Mesenchymal stem cell (in vitro differentiated cells and primary cell): ENCODE results near the gene STX1A.

Experiments used
- DNase-seq: peaks from one replicate; pipeline ENCODE4 v3.0.0-alpha.2; 2013
- H2AFZ ChIP-seq: one replicate; pipeline ENCODE4 v1.6.1; 2013; ENCODE audit warnings: low read depth, mild to moderate bottlenecking, control low read depth, inconsistent platforms, low read length, moderate library complexity
- H2AK5ac ChIP-seq: 2 replicates; pipeline ENCODE4 v1.6.1; 2013; ENCODE audit warnings: low read length, moderate library complexity, mild to moderate bottlenecking, inconsistent platforms; ENCODE audit not compliant: severe bottlenecking
- H2BK120ac ChIP-seq: one replicate; pipeline ENCODE4 v1.6.1; 2013; ENCODE audit warnings: low read depth, mild to moderate bottlenecking, inconsistent platforms, low read length, moderate library complexity
- H2BK12ac ChIP-seq, 2 experiments: one replicate each; pipeline ENCODE4 v1.6.1; 2013; ENCODE audit warnings: inconsistent platforms in 2 of 2, low read length in 2 of 2, mild to moderate bottlenecking in 2 of 2, moderate library complexity in 2 of 2, control low read depth in 1 of 2
- H2BK15ac ChIP-seq: one replicate; pipeline ENCODE4 v1.6.1; 2013; ENCODE audit warnings: mild to moderate bottlenecking, low read depth, inconsistent platforms; ENCODE audit not compliant: poor library complexity, severe bottlenecking
- H2BK5ac ChIP-seq: 2 replicates; pipeline ENCODE4 v1.6.1; 2013; ENCODE audit warnings: low read depth, mild to moderate bottlenecking, low read length, control low read depth, inconsistent platforms; ENCODE audit not compliant: poor library complexity, severe bottlenecking
- H3K14ac ChIP-seq, 2 experiments: one replicate each; pipeline ENCODE4 v1.6.1; 2013; ENCODE audit warnings: inconsistent platforms in 2 of 2, low read length in 2 of 2, control low read depth in 1 of 2, mild to moderate bottlenecking in 1 of 2, moderate library complexity in 1 of 2
- H3K18ac ChIP-seq, 2 experiments: one replicate each; pipeline ENCODE4 v1.6.1; 2013; ENCODE audit warnings: inconsistent platforms in 2 of 2, low read length in 2 of 2, control low read depth in 1 of 2, low read depth in 1 of 2, mild to moderate bottlenecking in 1 of 2
- H3K23ac ChIP-seq, 2 experiments: one replicate each; pipeline ENCODE4 v1.6.1; 2013; ENCODE audit warnings: inconsistent platforms in 2 of 2, low read length in 2 of 2, mild to moderate bottlenecking in 2 of 2, moderate library complexity in 2 of 2, control low read depth in 1 of 2
- H3K27ac ChIP-seq: 2 replicates; pipeline ENCODE4 v1.5.1; 2013; ENCODE audit warnings: mild to moderate bottlenecking, moderate library complexity, low read length, control low read depth, inconsistent platforms; ENCODE audit not compliant: poor library complexity, severe bottlenecking
- H3K27me3 ChIP-seq, 2 experiments: 2 replicates each; pipeline versions ENCODE4 v1.6.1 to v1.7.0; 2013; ENCODE audit warnings: low read length in 2 of 2, mild to moderate bottlenecking in 2 of 2, moderate library complexity in 2 of 2, control low read depth in 1 of 2, inconsistent platforms in 1 of 2; ENCODE audit not compliant: control insufficient read depth in 1 of 2, insufficient read depth in 1 of 2
- H3K36me3 ChIP-seq, 2 experiments: 2 replicates each; pipeline versions ENCODE4 v1.6.1 to v1.7.0; 2013; ENCODE audit warnings: low read length in 2 of 2, control low read depth in 1 of 2, inconsistent platforms in 1 of 2, low read depth in 1 of 2, mild to moderate bottlenecking in 1 of 2; ENCODE audit not compliant: insufficient read depth in 2 of 2, control insufficient read depth in 1 of 2
- H3K4ac ChIP-seq, 2 experiments: one replicate each; pipeline ENCODE4 v1.6.1; 2013; ENCODE audit warnings: inconsistent platforms in 2 of 2, low read length in 2 of 2, mild to moderate bottlenecking in 2 of 2, moderate library complexity in 2 of 2, control low read depth in 1 of 2, low read depth in 1 of 2
- H3K4me1 ChIP-seq: 2 replicates; pipeline ENCODE4 v1.6.1; 2013; ENCODE audit warnings: low read depth, low read length, control low read depth; ENCODE audit not compliant: control insufficient read depth, insufficient read depth
- H3K4me2 ChIP-seq: 2 replicates; pipeline ENCODE4 v1.6.1; 2013; ENCODE audit warnings: low read length, mild to moderate bottlenecking, inconsistent platforms; ENCODE audit not compliant: poor library complexity, severe bottlenecking
- H3K4me3 ChIP-seq, 2 experiments: 2 replicates each; pipeline versions ENCODE4 v1.5.1 to v1.7.0; 2013; ENCODE audit warnings: low read length in 2 of 2, mild to moderate bottlenecking in 2 of 2, control low read depth in 1 of 2, low read depth in 1 of 2; ENCODE audit not compliant: insufficient read depth in 1 of 2
- H3K79me1 ChIP-seq: replicated peaks from 2 replicates; pipeline ENCODE4 v1.6.1; 2013; ENCODE audit warnings: mild to moderate bottlenecking, control low read depth, low read length, inconsistent platforms; ENCODE audit not compliant: poor library complexity, severe bottlenecking
- H3K9ac ChIP-seq: 2 replicates; pipeline ENCODE4 v1.7.0; 2013; ENCODE audit warnings: mild to moderate bottlenecking, low read length, moderate library complexity
- H3K9me3 ChIP-seq: 2 replicates; pipeline ENCODE4 v1.7.0; 2013; ENCODE audit warnings: mild to moderate bottlenecking, low read length; ENCODE audit not compliant: control insufficient read depth
- H4K8ac ChIP-seq: one replicate; pipeline ENCODE4 v1.6.1; 2013; ENCODE audit warnings: inconsistent platforms, mild to moderate bottlenecking, low read length, moderate library complexity
- H4K91ac ChIP-seq: one replicate; pipeline ENCODE4 v1.6.1; 2013; ENCODE audit warnings: mild to moderate bottlenecking, low read length, inconsistent platforms
- WGBS: methylation state at CpG from one replicate; pipeline ENCODE4 v1.1.7; 2013; ENCODE audit warnings: mixed read lengths; 5-methylcytosine and 5-hydroxymethylcytosine counted together

STX1A gene

GRCh38 chr7:73718438-73718881, 1.0 kb downstream of the STX1A start:
- Histone ChIP-seq H3K23ac (no peak overlapping the region), H2BK12ac (peak overlapping the region in 1 of 2 experiments; percentile 70), H3K4me3 (peak overlapping the region; percentile 86 to 89), H4K8ac (no peak overlapping the region), H3K79me1 (no peaks in the 10 kb centered on the region), H3K4me2 (peak overlapping the region; percentile 74), H3K27ac (peak overlapping the region; percentile 48), H3K4ac (peak overlapping the region in 1 of 2 experiments; percentile 96), H3K9ac (peak overlapping the region; percentile 88), H3K36me3 (peaks cover 10 to 15% of the 10 kb centered on the region in 2 experiments), H2AK5ac (no peak overlapping the region), H4K91ac (no peak overlapping the region), H3K18ac (peak overlapping the region in 1 of 2 experiments; percentile 78), H3K9me3 (no peaks in the 10 kb centered on the region), H3K14ac (no peak overlapping the region), H3K4me1 (peaks cover 44% of the 10 kb centered on the region), H2BK15ac (no peak overlapping the region), H2BK5ac (no peak overlapping the region), H2BK120ac (no peak overlapping the region), H3K27me3 (no peaks in the 10 kb centered on the region), H2AFZ (no peak overlapping the region)
- WGBS = 10% methylated on average over 9 of the region's 9 CpGs
- no peak for DNase-seq

- Histone ChIP-seq H2AK5ac (peak overlapping the region; percentile 6), H2BK5ac (no peak overlapping the region), H2BK12ac (no peak overlapping the region), H3K4me2 (peak overlapping the region; percentile 74), H3K79me1 (no peaks in the 10 kb centered on the region), H3K9me3 (no peaks in the 10 kb centered on the region), H3K4me3 (peak overlapping the region; percentile 86 to 89), H2AFZ (no peak overlapping the region), H3K27ac (peak overlapping the region; percentile 48), H3K4me1 (peaks cover 47% of the 10 kb centered on the region), H3K4ac (no peak overlapping the region), H3K18ac (peak overlapping the region in 1 of 2 experiments; percentile 78), H2BK15ac (no peak overlapping the region), H3K9ac (peak overlapping the region; percentile 88), H4K8ac (no peak overlapping the region), H2BK120ac (no peak overlapping the region), H3K27me3 (no peaks in the 10 kb centered on the region), H3K23ac (no peak overlapping the region), H3K36me3 (peaks cover 15 to 20% of the 10 kb centered on the region in 2 experiments), H4K91ac (no peak overlapping the region), H3K14ac (no peak overlapping the region)
- peak; percentile 95 for DNase-seq
- WGBS = 2% methylated on average over 10 of the region's 10 CpGs
These were observed 1.5 kb downstream of the STX1A start for GRCh38 chr7:73717991-73718405.

GRCh38 chr7:73717025-73717807, 2.3 kb downstream of the STX1A start:
- H2BK5ac ChIP-seq = peak overlapping the region; percentile 8
- 65% methylated on average over 7 of the region's 13 CpGs for WGBS
- H3K27me3 ChIP-seq = no peaks in the 10 kb centered on the region
- peak overlapping the region; percentile 88 for H3K9ac ChIP-seq
- H3K36me3 ChIP-seq = peaks cover 21 to 27% of the 10 kb centered on the region in 2 experiments
- H3K79me1 ChIP-seq = no peaks in the 10 kb centered on the region
- H3K4me3 ChIP-seq = peak overlapping the region in 1 of 2 experiments; percentile 89
- H2BK120ac ChIP-seq = peak overlapping the region; percentile 73
- H2BK15ac ChIP-seq = peak overlapping the region; percentile 73
- no peaks in the 10 kb centered on the region for H3K9me3 ChIP-seq
- H4K8ac ChIP-seq = peak overlapping the region; percentile 8
- no peak overlapping the region for H2AFZ ChIP-seq
- peak overlapping the region; percentile 74 for H3K4me2 ChIP-seq
- peak overlapping the region in 1 of 2 experiments; percentile 11 for H3K4ac ChIP-seq
- peaks cover 50% of the 10 kb centered on the region for H3K4me1 ChIP-seq
- H4K91ac ChIP-seq = peak overlapping the region; percentile 72
- peak overlapping the region; percentile 95 for H3K27ac ChIP-seq
- no peak overlapping the region for H3K14ac ChIP-seq
- H2BK12ac ChIP-seq = peak overlapping the region; percentile 35 to 85
- peak overlapping the region in 1 of 2 experiments; percentile 23 for H3K23ac ChIP-seq
- H2AK5ac ChIP-seq = peak overlapping the region; percentile 80
- H3K18ac ChIP-seq = peak overlapping the region; percentile 34 to 46
- peak; percentile 64 for DNase-seq

GRCh38 chr7:73716318-73716890, 3.1 kb downstream of the STX1A start:
- peak overlapping the region in 1 of 2 experiments; percentile 60 for H3K4ac ChIP-seq
- H4K91ac ChIP-seq = peak overlapping the region; percentile 36
- H4K8ac ChIP-seq = no peak overlapping the region
- H3K27ac ChIP-seq = peak overlapping the region; percentile 95
- H2AK5ac ChIP-seq = peak overlapping the region; percentile 80
- peak overlapping the region in 1 of 2 experiments; percentile 55 for H3K4me3 ChIP-seq
- H2BK12ac ChIP-seq = peak overlapping the region in 1 of 2 experiments; percentile 85
- H3K27me3 ChIP-seq = no peaks in the 10 kb centered on the region
- H3K4me2 ChIP-seq = peak overlapping the region; percentile 35
- peaks cover 27 to 29% of the 10 kb centered on the region in 2 experiments for H3K36me3 ChIP-seq
- 85% methylated on average over 4 of the region's 4 CpGs for WGBS
- H3K9me3 ChIP-seq = no peaks in the 10 kb centered on the region
- H3K9ac ChIP-seq = peak overlapping the region; percentile 64
- H2BK5ac ChIP-seq = peak overlapping the region; percentile 19
- no peak overlapping the region for H3K23ac ChIP-seq
- H2AFZ ChIP-seq = no peak overlapping the region
- H3K18ac ChIP-seq = peak overlapping the region in 1 of 2 experiments; percentile 40
- H2BK120ac ChIP-seq = no peak overlapping the region
- H3K79me1 ChIP-seq = no peaks in the 10 kb centered on the region
- H3K14ac ChIP-seq = peak overlapping the region in 1 of 2 experiments; percentile 62
- H3K4me1 ChIP-seq = peaks cover 57% of the 10 kb centered on the region
- peak overlapping the region; percentile 2 for H2BK15ac ChIP-seq
- peak; percentile 14 for DNase-seq
